ENCODE measurements around the gene AGAP1.

The AGAP1 gene

DNA sequence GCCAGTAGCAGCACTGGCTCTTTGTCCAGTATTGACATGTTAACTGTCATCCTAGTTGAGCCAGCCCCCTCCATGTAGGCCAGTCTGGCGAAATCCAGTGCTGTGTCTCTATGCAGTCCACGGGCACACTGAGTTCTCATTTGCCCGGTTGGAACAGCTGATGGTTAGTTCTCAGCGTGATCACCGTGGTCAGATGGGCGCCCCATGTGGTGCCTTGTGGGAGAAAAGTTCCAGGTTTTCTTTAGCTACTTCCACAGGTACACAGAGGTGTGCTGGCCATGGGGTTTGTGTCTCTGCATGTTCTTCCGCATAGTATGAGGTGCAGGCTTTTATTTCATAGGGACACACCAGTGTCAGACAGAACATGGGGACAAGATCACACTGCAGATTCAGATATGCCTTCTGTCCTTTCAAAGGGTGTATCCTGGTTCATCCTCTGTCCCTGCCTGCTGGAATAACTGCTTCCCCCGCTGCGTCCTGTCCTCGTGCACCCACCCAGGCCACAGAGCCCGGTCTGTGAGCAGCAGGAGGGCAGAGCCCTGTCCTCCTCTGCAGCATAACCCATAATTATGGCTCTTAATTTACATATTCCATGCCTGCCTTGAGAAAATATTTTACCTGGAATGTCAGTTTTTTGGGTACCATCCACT, 340.3 kb downstream of the AGAP1 start:
- DNase-seq: no peak

DNA sequence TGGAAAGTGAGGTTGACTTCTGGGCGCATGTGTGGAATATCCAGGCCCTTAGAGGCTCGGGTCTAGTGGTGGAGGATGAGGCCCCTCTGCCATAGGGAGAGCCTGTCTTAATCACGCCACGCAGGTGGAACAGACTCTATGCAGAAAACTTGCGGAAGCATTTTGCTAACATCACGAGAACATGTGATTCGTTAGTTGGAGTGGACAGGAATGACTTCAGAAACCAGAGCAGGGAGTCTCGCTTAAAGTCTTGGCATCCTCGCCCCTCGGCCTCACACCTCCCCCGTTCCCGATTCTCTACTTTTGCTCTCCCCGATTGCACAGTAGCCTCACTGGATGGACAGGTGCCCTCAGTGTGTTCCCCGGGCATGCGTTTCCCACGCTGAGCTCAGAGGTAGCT, 340.9 kb downstream of the AGAP1 start:
- DNase-seq: no peak

DNA sequence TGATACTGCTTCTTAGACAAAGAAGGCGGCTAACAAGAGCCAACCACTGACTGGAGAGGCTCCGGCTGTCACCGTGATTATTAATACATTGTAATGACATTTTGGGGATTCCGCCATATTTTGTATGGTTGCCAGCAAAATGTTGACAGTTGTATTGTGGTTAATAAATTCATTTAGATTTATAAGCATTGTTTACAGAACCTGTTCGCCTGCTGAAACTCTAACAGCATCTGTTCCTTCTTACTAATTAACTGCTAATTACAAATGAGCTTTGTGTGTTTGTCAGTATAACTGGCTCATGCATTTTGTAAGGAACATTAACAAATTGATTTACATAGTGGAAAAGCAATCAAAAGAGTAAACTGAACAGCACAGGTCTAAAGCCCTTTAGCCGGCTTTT, 342.0 kb downstream of the AGAP1 start:
- no peak for DNase-seq

DNA sequence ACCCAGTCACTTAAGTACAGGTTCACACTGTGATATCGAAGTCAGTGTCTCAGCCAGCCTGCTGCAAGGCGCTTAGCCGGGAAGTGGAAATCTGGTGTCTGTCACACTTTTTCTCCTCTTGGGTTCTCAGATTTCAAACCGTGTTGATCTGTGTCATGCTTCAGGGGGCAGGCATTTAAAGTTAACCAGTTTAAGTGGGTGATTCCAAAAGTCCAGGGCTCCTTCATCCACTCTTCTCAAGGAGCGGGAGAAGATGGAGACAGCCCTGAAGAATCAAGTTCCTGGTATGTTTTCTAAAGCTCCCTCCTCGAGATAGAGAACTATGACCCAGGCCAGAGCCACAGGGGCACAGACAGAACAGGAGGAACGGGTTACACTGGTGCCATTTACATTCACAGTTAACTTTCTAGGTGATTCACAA, 342.7 kb downstream of the AGAP1 start:
- no peak for DNase-seq

DNA sequence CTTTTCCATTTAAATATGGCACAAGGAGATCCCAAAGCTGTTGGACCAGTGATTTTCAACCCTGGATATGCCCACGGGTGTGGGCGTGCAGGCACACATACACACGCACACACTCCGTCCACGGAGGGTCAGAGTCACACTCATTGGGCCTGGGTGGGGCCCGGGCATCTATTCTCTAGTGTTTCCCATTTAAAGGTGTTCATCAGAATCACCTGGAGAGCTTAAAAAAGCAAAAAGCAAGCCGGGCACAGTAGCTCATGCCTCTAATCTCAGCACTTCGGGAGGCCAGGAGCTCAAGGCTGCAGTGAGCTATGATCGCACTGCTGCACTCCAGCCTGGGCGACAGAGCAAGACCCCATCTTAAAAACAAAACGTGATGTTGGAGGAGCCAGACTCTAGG, 345.4 kb downstream of the AGAP1 start:
- no peak for DNase-seq

DNA sequence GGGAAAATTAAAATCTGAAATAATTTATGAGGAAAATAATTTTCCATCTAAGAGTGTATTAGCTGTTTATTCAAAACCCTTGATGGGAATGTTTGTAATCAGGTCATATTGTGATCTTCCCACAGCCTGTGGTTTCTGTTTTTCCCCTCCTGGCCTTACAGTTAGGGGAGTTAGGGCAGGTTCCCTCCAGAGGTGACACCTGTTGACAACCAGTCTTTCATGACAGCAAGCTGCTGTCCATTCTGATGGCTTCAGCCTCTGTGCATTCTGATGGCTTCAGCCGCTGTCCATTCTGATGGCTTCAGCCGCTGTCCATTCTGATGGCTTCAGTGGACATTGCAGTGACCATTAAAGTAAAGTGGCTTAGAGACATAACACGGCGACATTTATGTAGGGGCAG, 346.1 kb downstream of the AGAP1 start:
- no peak for DNase-seq

DNA sequence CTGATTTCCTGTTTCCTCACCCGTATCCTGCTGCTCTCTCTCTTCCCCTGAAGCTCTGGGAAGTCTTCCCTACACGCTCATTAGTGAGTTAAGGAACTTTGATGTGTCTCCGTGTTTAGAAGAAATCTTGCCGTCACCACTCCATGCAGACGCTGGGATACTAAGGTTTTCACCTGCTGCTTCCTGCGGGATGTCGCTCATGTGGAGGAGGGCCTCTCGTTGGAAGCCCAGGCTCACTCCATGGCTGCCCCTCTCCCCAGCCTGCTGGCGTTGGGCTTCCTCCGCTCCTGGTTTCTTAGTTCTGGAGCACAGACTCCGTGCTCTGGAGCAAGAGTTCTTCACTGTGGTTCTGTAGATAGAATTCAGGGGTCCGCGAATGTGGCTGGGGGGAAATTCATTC, 348.0 kb downstream of the AGAP1 start:
- no peak for DNase-seq

DNA sequence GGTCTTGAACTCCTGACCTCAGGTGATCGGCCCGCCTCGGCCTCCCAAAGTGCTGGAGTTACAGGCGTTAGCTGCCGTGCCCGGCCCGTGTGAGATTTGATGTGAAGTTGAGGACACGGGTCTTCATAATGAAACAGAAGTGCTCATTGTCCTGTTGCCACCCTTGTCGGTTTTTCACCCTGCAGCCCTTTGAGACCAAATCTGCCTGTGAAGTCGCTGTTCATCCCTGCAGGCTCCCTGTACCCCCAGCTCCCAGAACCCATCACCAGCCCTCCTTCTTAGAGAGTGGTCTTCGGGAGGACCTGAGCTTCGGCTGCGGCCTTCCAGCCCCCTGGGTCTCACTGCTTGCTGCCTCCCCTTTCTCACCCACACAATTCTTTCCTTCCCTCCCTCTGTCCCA, 349.1 kb downstream of the AGAP1 start:
- no peak for DNase-seq

DNA sequence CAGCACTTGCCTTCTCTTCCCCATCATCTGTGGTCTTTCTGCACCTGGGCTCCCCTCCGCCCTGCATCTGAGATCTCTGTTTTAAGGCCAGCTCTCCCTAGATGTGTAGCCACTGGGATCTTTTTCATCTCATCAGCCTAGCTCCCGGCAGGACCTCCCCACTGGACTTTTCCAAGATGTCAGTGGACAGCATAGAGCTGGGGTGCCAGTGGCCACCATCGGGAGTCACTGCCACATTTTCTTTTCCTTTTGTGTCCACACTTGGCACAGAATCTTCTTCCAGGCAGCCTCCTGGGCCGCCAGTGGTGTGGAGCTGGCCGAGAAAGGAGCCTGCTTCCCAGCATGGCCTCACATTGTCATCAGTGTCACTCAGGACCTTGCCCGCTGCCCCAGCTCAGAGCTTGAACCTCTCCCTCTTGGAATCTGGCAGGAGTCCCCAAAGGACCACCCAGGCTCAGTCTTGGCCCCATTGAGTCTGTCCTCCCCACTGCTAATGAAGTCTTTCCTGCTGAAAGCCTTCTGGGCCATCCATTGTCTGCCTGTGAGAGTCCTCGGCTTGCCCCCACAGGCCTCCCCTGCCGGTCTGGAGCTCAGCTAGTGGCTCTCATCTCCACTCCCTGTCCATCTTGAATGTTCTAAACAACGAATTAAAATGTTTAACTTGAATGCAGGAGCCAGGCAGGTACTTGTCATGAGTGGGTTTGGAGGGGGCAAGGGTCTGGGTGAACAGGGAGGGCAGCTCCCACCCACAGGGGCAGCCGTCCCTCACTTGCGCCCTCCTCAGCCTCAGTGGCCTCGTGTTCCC, 349.9 kb downstream of the AGAP1 start:
- no peak for DNase-seq

DNA sequence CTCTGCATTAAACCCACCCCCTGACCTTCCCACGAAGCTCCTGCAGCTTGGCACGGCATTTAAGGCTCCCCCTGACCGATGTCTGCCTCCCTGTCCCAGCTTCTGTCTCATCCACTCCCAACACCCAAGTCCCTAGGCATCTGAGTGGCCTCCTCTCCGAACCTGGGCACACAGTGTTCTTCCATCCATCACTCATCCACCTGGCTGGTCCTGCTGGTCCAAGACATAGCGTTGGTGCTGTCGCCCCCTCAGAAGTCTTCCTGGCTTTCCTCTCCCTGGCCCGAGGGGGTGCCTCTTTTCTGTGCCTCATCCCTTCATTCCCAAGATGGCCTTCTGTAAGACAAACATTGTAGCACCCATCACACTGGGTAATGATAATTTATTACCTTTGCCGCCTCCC, 350.7 kb downstream of the AGAP1 start:
- DNase-seq: no peak

DNA sequence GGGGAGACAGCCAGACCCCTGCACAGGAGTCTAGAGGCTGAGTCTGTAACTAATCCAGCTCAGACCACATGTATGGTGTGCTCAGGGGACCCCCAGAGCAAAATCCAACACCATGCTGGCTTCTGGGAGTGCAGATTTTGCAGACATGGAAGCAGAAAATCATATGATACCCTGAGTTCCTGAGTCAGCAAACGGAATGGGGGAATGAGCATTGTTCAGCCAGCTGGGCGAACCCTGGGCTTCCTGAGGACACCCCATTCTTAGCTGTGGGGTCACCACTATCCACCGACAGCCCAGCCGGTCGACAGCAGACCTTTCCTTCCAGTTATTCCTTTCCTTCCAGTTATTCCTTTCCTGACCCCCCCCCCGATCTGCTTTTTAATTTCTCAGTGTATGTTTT, 351.4 kb downstream of the AGAP1 start:
- no peak for DNase-seq

DNA sequence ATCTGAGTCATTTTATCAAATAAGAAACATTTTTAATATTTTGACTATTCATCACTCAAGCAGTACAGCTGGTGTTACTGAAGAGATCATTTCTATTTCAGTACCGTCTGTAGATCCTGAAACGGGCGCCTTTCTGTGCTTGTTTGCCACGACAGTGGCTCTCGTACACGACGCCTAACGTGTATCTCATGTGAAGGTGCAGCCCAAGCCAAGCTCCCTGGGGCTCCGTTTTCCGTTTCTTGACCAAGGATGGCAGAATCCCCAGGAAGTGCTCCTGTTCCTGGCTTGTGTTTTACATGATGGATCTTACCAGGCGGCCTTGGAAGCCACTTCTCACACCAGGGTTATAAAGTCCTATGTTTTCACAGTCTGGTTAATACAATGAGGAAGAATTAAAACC, 353.7 kb downstream of the AGAP1 start:
- DNase-seq: no peak

DNA sequence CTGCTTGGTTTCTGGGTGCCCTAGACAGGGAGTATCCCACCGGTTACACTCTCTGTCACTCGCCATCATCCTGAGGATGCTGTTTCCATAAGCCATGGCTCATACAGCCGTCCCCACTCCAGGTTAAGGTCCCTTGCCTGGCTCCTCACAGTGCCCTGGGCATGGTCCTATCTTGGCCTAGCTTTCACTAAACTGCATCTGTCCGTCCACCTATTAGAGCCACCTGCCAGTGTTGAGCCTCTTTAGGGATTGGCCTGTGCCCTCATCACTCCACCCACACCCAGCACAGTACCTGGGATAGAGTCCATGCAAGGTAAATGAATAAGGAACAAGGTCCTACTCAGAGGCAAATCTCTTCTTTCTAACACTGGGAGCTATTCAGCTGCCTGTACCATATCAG, 354.2 kb downstream of the AGAP1 start:
- DNase-seq: no peak

DNA sequence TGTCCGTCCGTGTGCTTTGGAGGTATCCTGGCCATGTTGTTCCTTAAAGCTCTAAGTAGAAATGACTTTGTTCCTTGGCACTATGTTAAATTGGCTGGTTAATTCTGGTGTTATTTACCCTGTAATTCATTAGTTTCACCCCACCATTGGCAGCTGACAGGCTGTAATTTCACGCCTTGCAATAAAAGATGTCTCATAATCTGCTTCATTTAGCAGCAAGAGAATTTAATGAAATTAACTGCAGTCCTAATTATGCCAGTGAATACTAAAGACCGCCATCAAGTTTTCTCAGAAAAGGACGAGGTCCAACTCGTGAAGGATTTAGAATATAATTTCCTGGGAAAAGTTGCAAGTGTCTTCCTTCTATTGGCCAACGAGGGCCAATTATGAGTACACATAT, 355.1 kb downstream of the AGAP1 start:
- no peak for DNase-seq

DNA sequence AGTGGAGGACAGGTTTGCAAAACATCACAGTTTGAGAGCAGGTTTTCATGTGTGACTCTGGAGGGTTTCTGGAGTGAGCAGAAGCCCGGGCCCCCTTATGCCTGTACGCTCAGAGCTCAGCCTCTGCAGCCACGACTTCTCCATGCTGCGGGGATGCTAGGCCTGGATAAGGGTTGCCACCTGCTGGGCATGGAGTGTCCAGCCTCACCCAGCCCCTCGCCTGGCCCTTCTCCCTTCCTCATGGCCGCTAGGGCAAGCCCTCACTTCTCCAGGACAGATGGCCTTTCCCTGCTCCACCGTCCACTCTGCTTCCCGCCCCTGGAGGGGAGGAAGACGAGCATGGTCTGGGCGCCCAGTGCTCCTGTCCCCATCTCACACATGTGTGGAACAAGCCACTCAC, 355.6 kb downstream of the AGAP1 start:
- no peak for DNase-seq

DNA sequence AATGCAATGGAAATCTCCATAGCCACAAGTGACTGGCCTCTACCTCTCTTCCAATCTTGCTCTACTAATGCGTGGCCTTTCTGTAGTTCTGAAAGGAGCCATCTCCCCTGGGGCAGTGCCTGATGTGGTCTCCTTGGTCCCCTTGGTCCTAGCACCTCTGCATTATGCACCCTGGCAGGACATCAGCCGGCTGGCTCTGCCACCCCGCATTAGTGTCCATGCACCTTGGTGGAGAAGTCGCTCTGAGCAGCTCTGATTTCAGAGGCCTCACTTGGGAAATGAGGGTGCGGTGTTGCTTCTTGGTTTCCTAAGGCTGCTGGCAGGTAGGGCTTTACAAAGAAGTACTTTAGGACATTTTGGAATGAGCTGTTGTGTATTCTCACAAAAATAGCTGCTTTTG, 356.4 kb downstream of the AGAP1 start:
- no peak for DNase-seq

DNA sequence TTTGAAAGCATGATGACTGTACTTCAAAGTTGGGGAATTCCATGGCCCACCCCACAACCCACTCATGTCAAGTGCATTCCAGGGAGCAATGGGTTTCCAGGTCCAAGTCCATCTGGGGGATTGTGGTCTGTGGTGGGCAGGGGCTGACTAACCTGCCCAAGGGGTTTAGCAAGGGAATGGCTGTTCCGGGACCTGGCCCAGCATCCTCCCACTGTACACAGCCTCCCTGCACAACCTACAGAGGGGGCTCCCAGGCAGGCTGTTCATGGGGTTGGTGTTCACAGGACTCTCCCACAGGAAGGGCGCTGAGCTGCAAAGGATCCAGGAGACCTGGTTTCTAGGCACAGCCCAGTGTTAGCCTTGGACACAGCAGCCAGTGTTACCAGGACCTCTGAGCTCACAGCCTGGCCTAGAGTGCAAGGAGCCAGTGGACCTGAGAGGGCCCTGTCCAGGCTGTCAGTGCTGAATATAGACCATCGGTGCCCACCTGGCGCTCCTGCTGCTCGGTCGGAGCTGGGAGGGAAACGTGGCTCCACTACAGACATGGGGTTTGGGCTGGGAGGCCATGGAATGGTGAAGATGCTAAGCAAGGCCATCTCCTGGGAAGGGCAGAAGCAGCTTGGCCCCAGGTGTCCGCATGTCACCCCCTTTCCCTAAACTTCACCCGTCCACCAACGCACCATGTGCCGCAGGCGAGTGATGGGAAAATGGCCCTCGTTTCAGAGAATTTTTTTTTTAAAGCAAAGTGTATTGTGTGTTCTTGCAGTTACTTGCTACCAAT, 357.1 kb downstream of the AGAP1 start:
- DNase-seq: no peak

DNA sequence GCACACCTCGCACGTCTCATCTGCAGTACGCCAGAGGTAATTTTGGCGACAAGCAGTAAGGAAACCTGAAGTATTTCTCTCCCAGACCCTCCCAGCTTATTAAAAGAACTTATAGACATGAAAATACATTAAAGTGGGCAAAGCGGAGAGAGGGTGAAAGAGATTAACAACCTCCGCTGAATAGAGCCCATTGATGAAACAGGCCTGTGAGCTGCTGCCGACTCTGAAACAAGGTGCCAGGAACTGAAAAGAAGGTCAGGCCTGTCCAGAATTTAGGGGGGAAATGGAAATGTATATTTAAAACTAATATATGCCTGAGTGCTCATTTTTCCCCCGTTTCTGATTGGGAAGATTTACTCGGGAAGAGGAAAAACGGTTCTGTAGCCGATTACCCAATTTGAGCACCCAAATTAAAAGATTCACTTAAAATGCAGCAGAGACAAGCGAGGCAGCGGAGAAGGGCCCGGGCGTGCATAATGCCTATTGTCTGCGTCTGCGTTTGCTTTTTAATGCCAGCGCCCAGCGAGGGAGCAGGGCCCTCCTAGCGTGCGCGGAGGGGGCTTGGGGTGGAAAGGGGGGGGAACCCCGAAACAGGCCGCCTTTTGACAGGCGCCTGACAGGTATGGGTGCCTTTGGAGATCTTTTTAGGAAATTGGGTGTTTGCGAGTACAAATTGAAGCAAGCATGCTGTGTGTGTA, 358.1 kb downstream of the AGAP1 start:
- DNase-seq: no peak

DNA sequence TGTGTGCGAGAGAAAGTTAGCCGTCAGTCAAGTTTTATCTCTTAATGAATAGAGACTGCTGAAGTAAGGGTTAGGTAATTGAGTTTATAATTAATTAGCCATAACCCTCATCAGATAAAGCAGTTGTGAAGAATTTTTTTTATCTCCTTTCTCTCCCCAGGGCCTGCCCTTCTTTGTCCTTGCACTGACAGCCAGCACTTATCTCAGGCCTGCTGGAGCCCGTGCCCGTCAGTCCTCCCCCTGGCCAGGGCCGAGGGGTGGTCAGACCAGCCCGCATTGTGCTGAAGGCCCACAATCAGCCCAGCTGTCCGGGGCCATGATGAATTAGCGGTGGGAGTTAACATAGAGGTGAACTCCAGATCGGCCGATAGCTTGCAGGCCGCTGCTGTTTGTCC, 358.7 kb downstream of the AGAP1 start:
- DNase-seq: no peak

DNA sequence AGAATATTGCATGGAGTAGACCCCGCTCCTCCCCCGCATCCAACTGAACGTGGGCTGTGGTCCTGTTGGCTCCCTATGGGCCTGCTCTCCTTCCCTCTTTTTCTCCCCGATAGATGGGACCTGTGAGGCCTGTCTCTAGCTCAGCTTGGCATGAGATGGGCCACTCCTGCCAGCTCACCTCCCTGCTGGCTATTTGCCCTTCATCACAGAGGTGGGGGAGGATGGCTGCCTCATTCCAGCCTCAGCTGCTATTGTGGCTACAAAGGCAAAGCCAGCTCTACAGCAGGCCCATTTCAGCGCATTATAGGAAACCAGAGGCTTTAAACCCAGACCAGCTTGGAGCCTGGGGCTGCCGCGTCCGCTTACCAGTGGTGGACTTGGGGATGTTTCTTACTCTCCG, 360.4 kb downstream of the AGAP1 start:
- DNase-seq: no peak

DNA sequence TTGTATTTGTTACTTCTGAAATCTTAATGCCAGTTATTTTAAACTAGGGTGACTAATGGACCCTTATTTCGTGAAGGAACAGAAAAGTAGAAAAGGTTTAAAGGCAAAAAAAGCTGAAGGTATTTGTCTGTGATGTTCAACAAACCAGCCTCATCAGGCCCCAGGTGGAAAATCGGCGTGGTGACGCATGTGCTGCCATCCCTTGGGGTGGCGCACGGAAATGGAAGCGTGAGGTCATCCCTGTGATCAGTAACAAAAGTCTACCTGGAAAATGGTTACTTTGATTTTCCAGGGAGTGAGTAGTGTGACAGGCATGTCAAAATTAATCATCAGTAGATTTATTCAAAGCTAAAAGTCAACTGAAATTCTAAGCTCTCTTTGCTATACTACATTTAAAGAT, 361.2 kb downstream of the AGAP1 start:
- no peak for DNase-seq

DNA sequence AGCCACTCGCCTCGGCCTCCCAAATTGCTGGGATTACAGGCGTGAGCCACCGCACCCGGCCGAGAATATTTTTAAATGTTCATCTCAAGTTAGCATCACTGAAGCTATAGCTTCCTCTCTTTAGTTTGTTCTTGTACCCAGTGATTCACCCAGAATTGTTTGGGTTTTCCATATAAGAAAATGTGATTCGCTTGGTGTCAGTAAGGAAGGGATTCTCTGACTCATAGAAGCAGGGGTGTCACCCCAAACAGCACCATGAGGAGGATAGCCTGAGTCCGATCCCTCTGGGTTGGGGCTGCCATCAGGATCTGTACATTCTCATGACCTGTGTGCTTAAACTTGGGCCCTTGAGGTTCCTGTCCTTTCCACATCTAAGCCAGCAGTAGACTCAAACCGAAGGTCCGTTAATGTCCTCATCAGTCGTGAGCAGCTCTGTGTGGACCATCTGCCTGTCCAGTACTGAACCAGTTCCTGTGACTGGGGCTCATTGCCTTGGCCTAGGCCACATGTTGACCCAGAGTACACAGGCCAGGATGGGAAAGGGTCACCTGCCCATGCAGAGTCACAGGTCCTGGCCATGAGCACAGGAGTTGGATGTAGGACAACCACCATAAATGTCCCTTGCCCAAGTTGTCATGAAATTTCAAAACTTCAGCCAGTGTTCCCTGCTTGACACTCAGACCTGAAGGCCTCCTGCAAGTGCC, 362.5 kb downstream of the AGAP1 start:
- peak; percentile 34 for DNase-seq

DNA sequence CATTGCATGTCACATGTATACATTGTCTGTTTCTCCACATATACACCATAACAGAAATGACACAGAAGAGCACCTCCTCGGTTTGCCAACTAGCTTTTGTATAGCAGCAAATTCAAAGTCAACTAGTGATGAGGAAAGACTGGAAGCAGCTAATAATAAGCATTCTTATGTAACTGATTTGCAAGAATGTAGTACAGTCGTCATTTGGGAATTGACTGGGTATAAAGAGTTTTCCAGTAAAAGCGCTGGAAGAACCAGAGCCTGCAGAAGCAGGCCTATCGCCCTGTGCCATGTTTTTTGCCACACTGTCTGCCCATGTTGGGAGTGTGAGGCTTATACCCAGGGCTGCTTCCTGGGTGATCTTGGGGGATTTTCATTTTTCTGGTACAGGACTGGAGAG, 363.8 kb downstream of the AGAP1 start:
- no peak for DNase-seq

All from EL (cell line).